SK-N-SH (cell line): ENCODE results near the gene MRPL27. TPM values are rescaled to one million over a fixed set of nuclear protein-coding genes. Genes with fewer than 3 reads are reported as not detected.

Experiments
- CTCF ChIA-PET: fragments of 300-600, 350-600 bp; formaldehyde crosslinking; extraction: SDS; loops from one replicate; lab custom pipeline; 2021; lab: Yijun Ruan, JAX
- POLR2A ChIA-PET: fragments of 350-600 bp; sonication (Branson Sonifier 250); formaldehyde crosslinking; extraction: SDS; loops from one replicate; lab custom pipeline; 2020; ENCODE audit warnings: antibody characterized with exemption, inconsistent platforms; lab: Yijun Ruan, JAX
- DNase-seq: peaks from one replicate; pipeline ENCODE4 v3.0.0; 2012
- H2AFZ ChIP-seq: fragments of 200-600 bp; sonication (generic); 2 replicates; pipeline ENCODE4 v1.8.1; 2016; ENCODE audit warnings: antibody characterized with exemption, mild to moderate bottlenecking, low read depth
- H3F3A ChIP-seq: fragments of 200-600 bp; sonication (generic); replicated peaks from 2 replicates; pipeline ENCODE3; 2016; ENCODE audit warnings: antibody characterized with exemption, mild to moderate bottlenecking; ENCODE audit not compliant: insufficient read depth
- H3K27ac ChIP-seq, 2 experiments: fragments of 200-500 bp in 1 of 2; fragments of 200-600 bp in 1 of 2; sonication (Bioruptor generic) in 1 of 2; sonication (generic), shearing (Covaris generic) in 1 of 2; 2 replicates each; pipeline versions ENCODE4 v1.5.1 to v1.6.1; 2014 to 2016; ENCODE audit warnings: low read depth in 2 of 2, inconsistent platforms in 1 of 2, low read length in 1 of 2, mild to moderate bottlenecking in 1 of 2, mixed read lengths in 1 of 2
- H3K27me3 ChIP-seq: fragments of 200-600 bp; sonication (generic), shearing (Covaris generic); 2 replicates; pipeline ENCODE4 v1.6.1; 2016; ENCODE audit warnings: mixed run types; ENCODE audit not compliant: insufficient read depth
- H3K36me3 ChIP-seq, 2 experiments: fragments of 200-500 bp in 1 of 2; fragments of 200-600 bp in 1 of 2; sonication (Bioruptor generic) in 1 of 2; sonication (generic) in 1 of 2; replicated peaks in 1 of 2; 2 replicates each; pipeline versions ENCODE3 to v1.5.1; 2014 to 2016; ENCODE audit warnings: low read length in 1 of 2, mild to moderate bottlenecking in 1 of 2; ENCODE audit not compliant: insufficient read depth in 2 of 2, control insufficient read depth in 1 of 2
- H3K4me1 ChIP-seq, 2 experiments: fragments of 200-500 bp in 1 of 2; fragments of 200-600 bp in 1 of 2; sonication (Bioruptor generic) in 1 of 2; sonication (generic), shearing (Covaris generic) in 1 of 2; 2 replicates each; pipeline versions ENCODE4 v1.5.1 to v1.6.1; 2014 to 2016; ENCODE audit warnings: low read depth in 1 of 2, low read length in 1 of 2, mixed run types in 1 of 2; ENCODE audit not compliant: insufficient read depth in 2 of 2, control insufficient read depth in 1 of 2
- H3K4me2 ChIP-seq: fragments of 200-600 bp; sonication (generic), shearing (Covaris generic); 2 replicates; pipeline ENCODE4 v1.6.1; 2017; ENCODE audit warnings: mixed run types
- H3K4me3 ChIP-seq, 2 experiments: fragments of 200-500 bp in 1 of 2; fragments of 200-600 bp in 1 of 2; sonication (Bioruptor generic) in 1 of 2; sonication (generic), shearing (Covaris generic) in 1 of 2; 2 replicates each; pipeline versions ENCODE4 v1.5.1 to v1.8.1; 2014 to 2016; ENCODE audit warnings: low read depth in 2 of 2, inconsistent platforms in 1 of 2, low read length in 1 of 2, mild to moderate bottlenecking in 1 of 2, mixed read lengths in 1 of 2, moderate library complexity in 1 of 2
- H3K79me2 ChIP-seq: fragments of 200-600 bp; sonication (generic); 2 replicates; pipeline ENCODE4 v1.8.1; 2017; ENCODE audit warnings: mild to moderate bottlenecking; ENCODE audit not compliant: insufficient read depth
- H3K9ac ChIP-seq: fragments of 200-600 bp; sonication (generic); 2 replicates; pipeline ENCODE4 v1.6.1; 2017; ENCODE audit warnings: mixed run types
- H3K9me2 ChIP-seq: fragments of 200-600 bp; sonication (generic); 2 replicates; pipeline ENCODE4 v1.6.1; 2017; ENCODE audit warnings: mixed run types
- H3K9me3 ChIP-seq: fragments of 200-600 bp; sonication (generic); 2 replicates; pipeline ENCODE4 v1.6.1; 2017; ENCODE audit warnings: mixed run types, mild to moderate bottlenecking, moderate library complexity
- H4K20me1 ChIP-seq: fragments of 200-600 bp; sonication (generic); 2 replicates; pipeline ENCODE4 v1.6.1; 2017; ENCODE audit warnings: mild to moderate bottlenecking, mixed run types; ENCODE audit not compliant: insufficient read depth
- CHD2 ChIP-seq: fragments of 150-350 bp; IDR thresholded peaks from 2 replicates; pipeline ENCODE4 v1.6.1; 2018; ENCODE audit warnings: low read length; ENCODE audit not compliant: partially characterized antibody
- CTCF ChIP-seq: fragments of 200-600 bp; sonication (generic); IDR thresholded peaks from 2 replicates; pipeline ENCODE4 v1.6.1; 2017; ENCODE audit warnings: antibody characterized with exemption, mild to moderate bottlenecking, moderate library complexity
- ELF1 ChIP-seq: IDR thresholded peaks from 2 replicates; pipeline ENCODE4 v1.4.0; 2012
- EP300 ChIP-seq, 2 experiments: IDR thresholded peaks; 2 replicates each; pipeline versions ENCODE4 v1.4.0 to v1.6.1; 2012; ENCODE audit warnings: borderline replicate concordance in 1 of 2, low read depth in 1 of 2, low read length in 1 of 2
- FOXJ3 ChIP-seq: sonication (generic); formaldehyde crosslinking; IDR thresholded peaks from 2 replicates; pipeline ENCODE4 v1.5.1; 2020; ENCODE audit warnings: mild to moderate bottlenecking, missing genetic modification reagents
- GABPA ChIP-seq: IDR thresholded peaks from 2 replicates; pipeline ENCODE4 v1.4.0; 2012; ENCODE audit warnings: low read depth, mild to moderate bottlenecking
- IRF3 ChIP-seq: fragments of 150-350 bp; IDR thresholded peaks from 2 replicates; pipeline ENCODE4 v1.6.1; 2016; ENCODE audit warnings: mild to moderate bottlenecking, low read depth, low read length
- JUND ChIP-seq: IDR thresholded peaks from 2 replicates; pipeline ENCODE4 v1.4.0; 2012
- MAX ChIP-seq: IDR thresholded peaks from 2 replicates; pipeline ENCODE4 v1.4.0; 2012; ENCODE audit warnings: low read depth
- MEF2A ChIP-seq: IDR thresholded peaks from 2 replicates; pipeline ENCODE4 v1.4.0; 2012; ENCODE audit warnings: low read depth, borderline replicate concordance
- MXI1 ChIP-seq: IDR thresholded peaks from 2 replicates; pipeline ENCODE4 v1.6.1; 2012; ENCODE audit warnings: mild to moderate bottlenecking, low read depth, low read length, improper control_type of control experiment
- NRF1 ChIP-seq: IDR thresholded peaks from 2 replicates; pipeline ENCODE4 v1.6.1; 2012; ENCODE audit warnings: low read depth, mild to moderate bottlenecking, low read length
- RAD21 ChIP-seq: IDR thresholded peaks from 2 replicates; pipeline ENCODE4 v1.6.1; 2012; ENCODE audit warnings: mild to moderate bottlenecking, low read length
- RFX5 ChIP-seq: IDR thresholded peaks from 2 replicates; pipeline ENCODE4 v1.6.1; 2012; ENCODE audit warnings: mild to moderate bottlenecking, improper control_type of control experiment, low read length
- RXRA ChIP-seq: IDR thresholded peaks from 2 replicates; pipeline ENCODE4 v1.4.0; 2012; ENCODE audit warnings: low read depth, mild to moderate bottlenecking, borderline replicate concordance
- SMC3 ChIP-seq: IDR thresholded peaks from 2 replicates; pipeline ENCODE4 v1.6.1; 2012; ENCODE audit warnings: low read depth, low read length, improper control_type of control experiment
- TCF12 ChIP-seq: IDR thresholded peaks from 2 replicates; pipeline ENCODE4 v1.4.0; 2012
- TEAD4 ChIP-seq: IDR thresholded peaks from 2 replicates; pipeline ENCODE4 v1.4.0; 2012; ENCODE audit warnings: mild to moderate bottlenecking, borderline replicate concordance; ENCODE audit not compliant: insufficient read depth
- WGBS: methylation state at CpG from one replicate; pipeline ENCODE4 v1.1.6; 2017; ENCODE audit warnings: low lambda C conversion rate; 5-methylcytosine and 5-hydroxymethylcytosine counted together
- polyA plus RNA-seq, 3 experiments: library from polyadenylated mRNA; depleted of rRNA; stranded (reverse); fragments of >200 nt; gene quantifications; 2 replicates each; pipeline ENCODE4 v1.2.3, GENCODE V29; 2012

MRPL27 gene
- polyA plus RNA-seq, 1 of the 3 experiments (the other 2 are of a cell fraction): 266 TPM

GRCh38 chr17:50338645-50339044, 34.3 kb downstream of the MRPL27 start:
- no peak overlapping the region for H3K9ac ChIP-seq
- no peaks in the 10 kb centered on the region for H3K79me2 ChIP-seq
- H3K36me3 ChIP-seq: no peaks in the 10 kb centered on the region
- no peaks in the 10 kb centered on the region for H3K4me1 ChIP-seq
- H3K27ac ChIP-seq: no peak overlapping the region
- H4K20me1 ChIP-seq: no peaks in the 10 kb centered on the region
- no peak overlapping the region for H3K4me3 ChIP-seq
- CTCF ChIA-PET: interaction anchor here (1.0 to 1.7 kb wide), 4 partner anchors 23 to 138 kb away, joined by 3 to 6 read pairs (median 4); partner anchors contain the start of gene COL1A1
- H3K9me2 ChIP-seq: no peaks in the 10 kb centered on the region
- no peak overlapping the region for H2AFZ ChIP-seq
- POLR2A ChIA-PET: no interaction called here
- DNase-seq: no peak
- no peak for TF ChIP-seq TCF12
- no peak for TF ChIP-seq CTCF
- no peak for TF ChIP-seq RXRA
- TF ChIP-seq MXI1: no peak
- TF ChIP-seq EP300 (IDR thresholded peaks at IDR 0.05; ENCODE audit: borderline replicate concordance in 1 of 2, low read depth in 1 of 2, low read length in 1 of 2): no peak
- TF ChIP-seq RFX5: no peak
- TF ChIP-seq JUND: no peak
- no peak for TF ChIP-seq ELF1
- TF ChIP-seq IRF3: no peak
- TF ChIP-seq, all 33 proteins: peak for 0
- H3K27me3 ChIP-seq: no peaks in the 10 kb centered on the region
- no peaks in the 10 kb centered on the region for H3F3A ChIP-seq
- no peak overlapping the region for H3K4me2 ChIP-seq
- peaks cover 9% of the 10 kb centered on the region for H3K9me3 ChIP-seq

- Histone ChIP-seq H3K27me3 (no peaks in the 10 kb centered on the region), H3K4me3 (no peak overlapping the region), H2AFZ (no peak overlapping the region), H3K36me3 (no peaks in the 10 kb centered on the region), H3K27ac (no peak overlapping the region), H3K4me1 (no peaks in the 10 kb centered on the region), H3K4me2 (no peak overlapping the region), H3K79me2 (no peaks in the 10 kb centered on the region), H3F3A (no peaks in the 10 kb centered on the region), H3K9me3 (peaks cover 9% of the 10 kb centered on the region), H4K20me1 (no peaks in the 10 kb centered on the region), H3K9me2 (no peaks in the 10 kb centered on the region), H3K9ac (no peak overlapping the region)
- CTCF ChIA-PET: interaction anchor here (0.8 to 3.4 kb wide), 4 partner anchors 24 to 138 kb away, joined by 3 to 11 read pairs (median 4); partner anchors contain the start of gene COL1A1
- DNase-seq: no peak
- TF ChIP-seq NRF1: no peak
- no peak for TF ChIP-seq MEF2A
- TF ChIP-seq RXRA: no peak
- no peak for TF ChIP-seq FOXJ3 (CRISPR knock-in tag)
- TF ChIP-seq GABPA: no peak
- no peak for TF ChIP-seq TCF12
- no peak for TF ChIP-seq CHD2
- TF ChIP-seq TEAD4: no peak
- TF ChIP-seq CTCF: no peak
- TF ChIP-seq RFX5: no peak
- no peak for TF ChIP-seq MAX
- no peak for TF ChIP-seq RAD21
- TF ChIP-seq SMC3: no peak
- POLR2A ChIA-PET: no interaction called here
- WGBS: 55% methylated on average over 2 of the region's 2 CpGs
Measured at GRCh38 chr17:50337956-50338355, 35.0 kb downstream of the MRPL27 start.
